Chondrocyte (in vitro differentiated cells): ENCODE measurements around the gene F2RL3. TPM values are rescaled to one million over a fixed set of nuclear protein-coding genes. Genes with fewer than 3 reads are reported as not detected.

Experiments
- DNase-seq: peaks from one replicate; pipeline ENCODE4 v3.0.0; 2021; ENCODE audit warnings: mixed read lengths, low spot score
- H3K27ac Mint-ChIP-seq: one replicate; pipeline ENCODE4 v1.8.0; 2021; ENCODE audit warnings: mild to moderate bottlenecking, moderate library complexity, mixed read lengths; ENCODE audit not compliant: unreplicated experiment
- H3K27me3 Mint-ChIP-seq: 2 replicates; pipeline ENCODE4 v1.8.0; 2021; ENCODE audit warnings: low read depth, mixed read lengths
- H3K36me3 Mint-ChIP-seq: 2 replicates; pipeline ENCODE4 v1.8.0; 2021; ENCODE audit warnings: low read depth, mixed read lengths
- H3K4me1 Mint-ChIP-seq: 2 replicates; pipeline ENCODE4 v1.8.0; 2021; ENCODE audit warnings: low read depth, mild to moderate bottlenecking, mixed read lengths
- H3K4me3 Mint-ChIP-seq: one replicate; pipeline ENCODE4 v1.8.0; 2021; ENCODE audit warnings: mild to moderate bottlenecking, moderate library complexity, mixed read lengths; ENCODE audit not compliant: unreplicated experiment
- H3K9me3 Mint-ChIP-seq: 2 replicates; pipeline ENCODE4 v1.8.0; 2021; ENCODE audit warnings: low read depth, mixed read lengths
- total RNA-seq: library from RNA; stranded (reverse); gene quantifications from 3 replicates; pipeline ENCODE4 v1.2.1, GENCODE V29; 2021
- TF ChIP-seq, protein P1 (sequence below): fragments of 200-600 bp; sonication (generic); IDR thresholded peaks from 2 replicates; pipeline ENCODE4 v1.5.0; 2021; ENCODE audit warnings: antibody characterized with exemption, mild to moderate bottlenecking, moderate library complexity

The F2RL3 gene
- total RNA-seq, 1 donor from 2014 or later, result 0.05 TPM

DNA sequence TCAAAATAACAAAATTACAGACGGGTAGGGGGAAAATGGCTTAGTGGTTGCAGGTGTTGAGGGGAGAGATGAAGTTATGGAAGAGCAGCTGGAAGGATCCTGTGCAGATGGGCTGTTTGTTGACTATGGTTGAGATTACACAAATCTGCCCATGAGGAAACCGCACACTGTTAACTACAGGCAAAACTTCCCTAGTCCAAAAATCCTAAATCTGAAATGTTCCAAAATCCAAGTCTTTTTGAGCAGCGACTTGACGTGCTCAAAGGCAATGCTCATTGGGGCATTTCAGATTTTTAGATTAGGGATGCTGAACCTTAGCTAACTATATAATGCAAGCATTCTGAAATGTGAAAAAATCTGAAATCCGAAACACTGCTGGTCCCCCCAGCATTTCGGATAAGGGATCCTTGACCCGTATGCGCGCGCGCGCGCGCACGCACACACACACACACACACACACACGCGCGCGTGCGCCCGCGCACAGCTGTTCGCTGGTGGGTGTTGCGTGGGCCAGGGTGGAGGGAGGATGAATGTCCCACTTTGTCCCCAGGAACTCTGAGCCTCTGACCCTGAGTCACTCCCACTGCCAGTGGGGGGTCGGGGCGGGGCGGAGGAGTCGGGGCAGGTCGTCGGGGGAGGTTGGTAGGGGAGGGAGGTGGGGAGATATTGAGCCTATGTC, 6.8 kb downstream of the F2RL3 start:
- DNase-seq, result no peak
- H3K27me3 Mint-ChIP-seq, result no peaks in the 10 kb centered on the region
- H3K9me3 Mint-ChIP-seq, result no peaks in the 10 kb centered on the region
- no peak overlapping the region for H3K27ac Mint-ChIP-seq
- TF ChIP-seq, protein P1, sequence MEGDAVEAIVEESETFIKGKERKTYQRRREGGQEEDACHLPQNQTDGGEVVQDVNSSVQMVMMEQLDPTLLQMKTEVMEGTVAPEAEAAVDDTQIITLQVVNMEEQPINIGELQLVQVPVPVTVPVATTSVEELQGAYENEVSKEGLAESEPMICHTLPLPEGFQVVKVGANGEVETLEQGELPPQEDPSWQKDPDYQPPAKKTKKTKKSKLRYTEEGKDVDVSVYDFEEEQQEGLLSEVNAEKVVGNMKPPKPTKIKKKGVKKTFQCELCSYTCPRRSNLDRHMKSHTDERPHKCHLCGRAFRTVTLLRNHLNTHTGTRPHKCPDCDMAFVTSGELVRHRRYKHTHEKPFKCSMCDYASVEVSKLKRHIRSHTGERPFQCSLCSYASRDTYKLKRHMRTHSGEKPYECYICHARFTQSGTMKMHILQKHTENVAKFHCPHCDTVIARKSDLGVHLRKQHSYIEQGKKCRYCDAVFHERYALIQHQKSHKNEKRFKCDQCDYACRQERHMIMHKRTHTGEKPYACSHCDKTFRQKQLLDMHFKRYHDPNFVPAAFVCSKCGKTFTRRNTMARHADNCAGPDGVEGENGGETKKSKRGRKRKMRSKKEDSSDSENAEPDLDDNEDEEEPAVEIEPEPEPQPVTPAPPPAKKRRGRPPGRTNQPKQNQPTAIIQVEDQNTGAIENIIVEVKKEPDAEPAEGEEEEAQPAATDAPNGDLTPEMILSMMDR, result no peak
- peak overlapping the region; percentile 56 for H3K4me3 Mint-ChIP-seq
- H3K4me1 Mint-ChIP-seq, result peaks cover 7% of the 10 kb centered on the region
- H3K36me3 Mint-ChIP-seq, result no peaks in the 10 kb centered on the region

GRCh38 chr19:16896146-16897028, 7.6 kb downstream of the F2RL3 start:
- no peaks in the 10 kb centered on the region for H3K9me3 Mint-ChIP-seq
- no peaks in the 10 kb centered on the region for H3K36me3 Mint-ChIP-seq
- peak overlapping the region; percentile 72 for H3K4me3 Mint-ChIP-seq
- DNase-seq, result no peak
- no peaks in the 10 kb centered on the region for H3K27me3 Mint-ChIP-seq
- TF ChIP-seq, protein P1, result no peak
- H3K27ac Mint-ChIP-seq, result no peak overlapping the region
- peaks cover 7% of the 10 kb centered on the region for H3K4me1 Mint-ChIP-seq

DNA sequence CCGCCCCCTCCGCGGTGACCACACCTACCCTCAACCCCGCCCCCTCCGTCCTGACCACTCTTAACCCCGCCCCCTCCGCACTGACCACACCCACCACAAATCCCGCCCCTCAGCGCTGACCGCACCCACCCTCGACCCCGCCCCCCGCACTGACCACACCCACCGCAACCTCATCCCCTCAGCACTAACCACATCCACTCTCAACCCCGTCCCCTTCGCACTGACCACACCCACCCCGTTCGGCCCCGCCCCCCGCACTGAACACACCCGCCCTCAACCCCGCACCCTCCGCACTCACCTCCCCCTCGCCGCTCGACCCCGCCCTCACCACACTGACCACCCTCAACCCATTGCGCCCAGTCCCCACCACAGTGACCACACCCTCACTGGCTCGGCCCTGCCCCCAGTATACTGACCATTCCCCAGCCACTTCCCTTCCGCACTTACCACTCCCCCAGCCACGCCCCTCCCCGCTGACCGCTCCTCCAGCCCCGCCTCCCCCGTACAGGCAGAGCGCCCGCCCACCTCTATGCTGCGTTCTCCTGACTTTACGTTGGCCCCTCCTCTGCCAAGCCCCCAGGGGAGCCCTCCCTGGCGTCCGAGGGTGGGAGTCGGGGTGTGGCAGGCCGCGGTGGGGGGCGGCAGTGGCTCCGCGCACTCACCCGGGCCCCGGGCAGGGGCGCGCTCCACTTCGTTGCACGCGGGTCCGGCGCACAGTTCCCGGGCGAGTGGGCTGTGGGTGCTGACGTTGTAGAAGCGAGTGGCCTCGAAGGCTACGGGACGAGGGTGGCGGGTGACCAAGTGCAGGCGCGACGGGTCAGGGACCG, 8.4 kb downstream of the F2RL3 start:
- Mint-ChIP-seq H3K4me1 (peaks cover 7% of the 10 kb centered on the region), H3K4me3 (peak overlapping the region; percentile 65), H3K36me3 (no peaks in the 10 kb centered on the region), H3K9me3 (no peaks in the 10 kb centered on the region), H3K27ac (peak overlapping the region; percentile 49), H3K27me3 (no peaks in the 10 kb centered on the region)
- DNase-seq, result no peak
- TF ChIP-seq, protein P1, result no peak

DNA sequence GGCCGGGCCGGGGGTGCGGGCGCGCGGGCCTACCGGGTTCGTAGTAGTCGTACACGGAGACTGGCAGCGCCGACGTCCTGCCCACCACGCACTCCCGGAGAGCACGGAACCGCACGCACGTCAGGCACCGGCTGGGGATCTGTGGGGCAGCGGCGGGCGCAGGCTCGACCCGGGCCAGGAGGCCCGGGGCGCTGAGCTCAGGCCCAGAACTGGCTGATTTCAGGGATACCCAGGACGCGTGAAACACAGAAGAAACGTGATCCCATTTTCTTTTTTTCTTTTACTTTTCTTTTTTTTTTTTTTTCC, 9.0 kb downstream of the F2RL3 start:
- Mint-ChIP-seq H3K9me3 (no peaks in the 10 kb centered on the region), H3K36me3 (no peaks in the 10 kb centered on the region), H3K27me3 (no peaks in the 10 kb centered on the region), H3K27ac (peak overlapping the region; percentile 17), H3K4me1 (peaks cover 7% of the 10 kb centered on the region), H3K4me3 (peak overlapping the region; percentile 65)
- DNase-seq, result no peak
- TF ChIP-seq, protein P1, result no peak

DNA sequence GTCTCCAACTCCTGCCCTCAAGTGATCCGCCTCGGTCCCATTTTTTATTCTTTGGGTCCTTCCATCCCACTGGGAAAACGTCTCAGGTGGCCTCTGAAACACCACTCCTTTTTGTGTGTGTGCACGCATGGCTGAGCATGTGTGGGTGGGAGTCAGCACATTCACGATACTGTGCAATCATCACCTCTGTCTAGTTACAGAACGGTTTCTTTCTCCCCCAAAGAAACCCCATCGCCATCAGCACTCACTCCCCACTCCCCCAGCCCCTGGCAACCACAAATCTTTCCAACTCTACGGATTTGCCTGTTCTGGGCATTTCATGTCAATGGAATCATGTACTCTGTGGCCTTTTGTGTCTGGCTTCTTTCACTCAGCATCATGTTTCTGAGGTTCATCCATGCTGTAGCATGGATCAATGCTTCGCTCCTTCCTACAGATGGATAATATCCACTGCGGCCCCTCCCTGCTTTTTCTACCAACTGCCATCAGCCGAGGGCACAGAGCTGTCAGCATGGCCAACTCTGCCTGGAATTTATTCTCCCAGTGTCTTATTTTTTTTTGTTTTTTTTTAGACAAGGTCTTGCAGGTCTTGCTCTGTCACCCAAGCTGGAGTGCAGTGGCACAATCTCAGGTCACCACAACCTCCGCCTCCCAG, 9.7 kb downstream of the F2RL3 start:
- DNase-seq, result no peak
- Mint-ChIP-seq H3K36me3 (no peaks in the 10 kb centered on the region), H3K9me3 (no peaks in the 10 kb centered on the region), H3K4me1 (peaks cover 7% of the 10 kb centered on the region), H3K27ac (no peak overlapping the region), H3K27me3 (no peaks in the 10 kb centered on the region), H3K4me3 (peak overlapping the region; percentile 65)
- TF ChIP-seq, protein P1, result no peak
